ENCODE results near the gene DNAH10.

GRCh38 chr12:123890536-123890902, 128.4 kb downstream of the DNAH10 start:
- no peak for TF ChIP-seq CTCF (conservative IDR thresholded peaks at IDR 0.05; ENCODE audit: low read length)
- TF ChIP-seq EZH2phosphoT487 (IDR thresholded peaks at IDR 0.05; ENCODE audit: borderline replicate concordance): no peak

Measured in Loucy (cell line).